ENCODE measurements around the gene CCL14. TPM values are rescaled to one million over a fixed set of nuclear protein-coding genes. Genes with fewer than 3 reads are reported as not detected.
A peak's percentile ranks its signal among the peaks of the same experiment; 100 is the strongest.

CCL14 gene
- total and polyA plus RNA-seq, 4 donors: 1.9 to 124 (median 40.2) TPM

- TF ChIP-seq CTCF (IDR thresholded peaks at IDR 0.05; ENCODE audit: low read depth, low read length, missing input control) (no peak), GABPA (IDR thresholded peaks at IDR 0.05 in 1 of 2, conservative IDR thresholded peaks at IDR 0.05 in 1 of 2) (no peak), ATF3 (IDR thresholded peaks at IDR 0.05) (no peak)
These were observed 1.6 kb upstream of the CCL14 start (continued) for GRCh38 chr17:35988164-35988563.

GRCh38 chr17:35984140-35984539, 2.4 kb downstream of the CCL14 start:
- H3K4me3 ChIP-seq (ENCODE audit: low read depth in 1 of 3, low read length in 3 of 3): peak overlapping the region in 2 of 3 donors; percentile 3 to 6
- 92% methylated on average over 6 of the region's 6 CpGs for WGBS
- H3K9ac ChIP-seq (ENCODE audit: low read depth in 1 of 2, low read length in 2 of 2): no peak overlapping the region
- H3K27ac ChIP-seq (ENCODE audit: low read depth in 1 of 2, low read length in 2 of 2): no peak overlapping the region
- DNase-seq (ENCODE audit: low spot score): no peak
- H3K4me1 ChIP-seq (ENCODE audit: control insufficient read depth in 4 of 4, insufficient read depth in 4 of 4, low read length in 3 of 4): peaks cover 6 to 31% (median 17%) of the 10 kb centered on the region in 4 donors
- H3K9me3 ChIP-seq (ENCODE audit: control insufficient read depth in 4 of 4, low read length in 3 of 4): no peaks in the 10 kb centered on the region
- TF ChIP-seq SP1 (IDR thresholded peaks at IDR 0.05): no peak
- TF ChIP-seq RAD21 (IDR thresholded peaks at IDR 0.05): no peak
- no peak for TF ChIP-seq FOXA2 (IDR thresholded peaks at IDR 0.05)
- TF ChIP-seq REST (IDR thresholded peaks at IDR 0.05): no peak
- no peak for TF ChIP-seq GABPA (IDR thresholded peaks at IDR 0.05 in 1 of 2, conservative IDR thresholded peaks at IDR 0.05 in 1 of 2)
- TF ChIP-seq RXRA (IDR thresholded peaks at IDR 0.05): no peak
- TF ChIP-seq HNF4A (conservative IDR thresholded peaks at IDR 0.05): no peak
- no peak for TF ChIP-seq NR2F2 (IDR thresholded peaks at IDR 0.05)
- TF ChIP-seq ATF3 (IDR thresholded peaks at IDR 0.05): no peak
- TF ChIP-seq, protein P1, sequence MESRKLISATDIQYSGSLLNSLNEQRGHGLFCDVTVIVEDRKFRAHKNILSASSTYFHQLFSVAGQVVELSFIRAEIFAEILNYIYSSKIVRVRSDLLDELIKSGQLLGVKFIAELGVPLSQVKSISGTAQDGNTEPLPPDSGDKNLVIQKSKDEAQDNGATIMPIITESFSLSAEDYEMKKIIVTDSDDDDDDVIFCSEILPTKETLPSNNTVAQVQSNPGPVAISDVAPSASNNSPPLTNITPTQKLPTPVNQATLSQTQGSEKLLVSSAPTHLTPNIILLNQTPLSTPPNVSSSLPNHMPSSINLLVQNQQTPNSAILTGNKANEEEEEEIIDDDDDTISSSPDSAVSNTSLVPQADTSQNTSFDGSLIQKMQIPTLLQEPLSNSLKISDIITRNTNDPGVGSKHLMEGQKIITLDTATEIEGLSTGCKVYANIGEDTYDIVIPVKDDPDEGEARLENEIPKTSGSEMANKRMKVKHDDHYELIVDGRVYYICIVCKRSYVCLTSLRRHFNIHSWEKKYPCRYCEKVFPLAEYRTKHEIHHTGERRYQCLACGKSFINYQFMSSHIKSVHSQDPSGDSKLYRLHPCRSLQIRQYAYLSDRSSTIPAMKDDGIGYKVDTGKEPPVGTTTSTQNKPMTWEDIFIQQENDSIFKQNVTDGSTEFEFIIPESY (IDR thresholded peaks at IDR 0.05): no peak
- no peak for TF ChIP-seq MAX (IDR thresholded peaks at IDR 0.05)
- no peak for TF ChIP-seq TAF1 (conservative IDR thresholded peaks at IDR 0.05)
- no peak for TF ChIP-seq CTCF (IDR thresholded peaks at IDR 0.05; ENCODE audit: low read depth, low read length, missing input control)
- no peaks in the 10 kb centered on the region for H3K27me3 ChIP-seq (ENCODE audit: control insufficient read depth in 4 of 4, insufficient read depth in 4 of 4, low read length in 3 of 4)
- H3K36me3 ChIP-seq (ENCODE audit: control insufficient read depth in 4 of 4, insufficient read depth in 3 of 4, low read depth in 1 of 4, low read length in 3 of 4): peaks cover 0 to 2% (median 0%) of the 10 kb centered on the region in 4 donors

Data from liver (tissue), 9 donors.